Activated CD4-positive, CD25-positive, alpha-beta regulatory T cell treated with anti-CD3 and anti-CD28 coated beads, Interleukin-2, amount 50 U/mL, for 24 hours (primary cell): ENCODE data around the gene ANKRD26.
A peak's percentile ranks its signal among the peaks of the same experiment; 100 is the strongest.
"Not testable (repeated sequence)": the region's sequence is repeated elsewhere in the genome, so short reads cannot be mapped to it uniquely, and the experiment has no call there.

Source experiments
- ATAC-seq, 2 donors: fragments of 150-1000 bp; cut with Tn5 transposase; one replicate each; pipeline ENCODE4 v1.10.0; 2021; ENCODE audit warnings: mild to moderate bottlenecking in 1 of 2, moderate library complexity in 1 of 2

Gene ANKRD26

GRCh38 chr10:27099916-27100812 is at the start of gene ANKRD26:
Gene ANKRD26 (minus strand): TSS chr10:27100494. CDS start chr10:27100326, 168 bp downstream.
- peak; percentile 61 to 71 for ATAC-seq

GRCh38 chr10:27147701-27148100 is 47.4 kb upstream of the ANKRD26 start:
- ATAC-seq, result no peak

- no peak for ATAC-seq
Measured at GRCh38 chr10:27145937-27146336, 45.6 kb upstream of the ANKRD26 start.

GRCh38 chr10:27143686-27144085 is 43.4 kb upstream of the ANKRD26 start:
- no peak for ATAC-seq

- no peak for ATAC-seq
Measured at GRCh38 chr10:27138277-27138676, 38.0 kb upstream of the ANKRD26 start.

GRCh38 chr10:27134371-27134770 is 34.1 kb upstream of the ANKRD26 start:
- no peak for ATAC-seq

GRCh38 chr10:27108165-27108564 is 7.9 kb upstream of the ANKRD26 start:
- ATAC-seq, result no peak

- no peak for ATAC-seq
Measured at GRCh38 chr10:27104919-27105318, 4.6 kb upstream of the ANKRD26 start.

GRCh38 chr10:27100813-27101347 is 586 bp upstream of the ANKRD26 start:
- no peak for ATAC-seq

GRCh38 chr10:27099448-27099847 is 846 bp downstream of the ANKRD26 start:
- ATAC-seq, result no peak

GRCh38 chr10:27088119-27089044 is 11.9 kb downstream of the ANKRD26 start:
- ATAC-seq, result no peak

GRCh38 chr10:27072436-27073114 is 27.7 kb downstream of the ANKRD26 start:
- ATAC-seq, result no peak

- ATAC-seq, result no peak
Measured at GRCh38 chr10:27068217-27068891, 31.9 kb downstream of the ANKRD26 start.

GRCh38 chr10:27065084-27065483 is 35.2 kb downstream of the ANKRD26 start:
- no peak for ATAC-seq

- ATAC-seq, result no peak
Measured at GRCh38 chr10:27052656-27053055, 47.6 kb downstream of the ANKRD26 start.

- not testable (repeated sequence) for ATAC-seq
Measured at GRCh38 chr10:27045247-27045646, 55.0 kb downstream of the ANKRD26 start.

- no peak for ATAC-seq
Measured at GRCh38 chr10:27041196-27041595, 59.1 kb downstream of the ANKRD26 start.

- no peak for ATAC-seq
Measured at GRCh38 chr10:27038168-27038567, 62.1 kb downstream of the ANKRD26 start.

GRCh38 chr10:27035163-27035562 is 65.1 kb downstream of the ANKRD26 start:
- ATAC-seq, result no peak

- ATAC-seq, result peak in 1 of 2 donors; percentile 44
Measured at GRCh38 chr10:27030060-27030459, 70.2 kb downstream of the ANKRD26 start.

GRCh38 chr10:27022048-27022447 is 78.2 kb downstream of the ANKRD26 start:
- no peak for ATAC-seq

- no peak for ATAC-seq
Measured at GRCh38 chr10:27020243-27020642, 80.1 kb downstream of the ANKRD26 start.
